WERI-Rb-1 (cell line): ENCODE results near the gene GSTT2.

Experiments
- DNase-seq: peaks from one replicate; pipeline ENCODE4 v3.0.0-alpha.2; 2020
- H3K27ac ChIP-seq: fragments of 250-450 bp; sonication (Bioruptor Pico); 2 replicates; pipeline ENCODE4 v1.5.1; 2020; ENCODE audit warnings: mild to moderate bottlenecking, moderate library complexity
- H3K27me3 ChIP-seq: fragments of 250-450 bp; sonication (Bioruptor Pico); 2 replicates; pipeline ENCODE4 v1.5.1; 2021; ENCODE audit warnings: mild to moderate bottlenecking, low read depth, moderate library complexity; ENCODE audit not compliant: insufficient read depth, severe bottlenecking
- H3K36me3 ChIP-seq: fragments of 250-450 bp; sonication (Bioruptor Pico); 2 replicates; pipeline ENCODE4 v1.5.1; 2020; ENCODE audit warnings: mild to moderate bottlenecking, moderate library complexity
- H3K4me3 ChIP-seq: 2 replicates; pipeline ENCODE4 v1.5.1; 2011; ENCODE audit warnings: low read depth, mild to moderate bottlenecking, control low read depth, low read length
- H3K9me3 ChIP-seq: fragments of 250-450 bp; sonication (Bioruptor Pico); 2 replicates; pipeline ENCODE4 v1.5.1; 2021; ENCODE audit warnings: mild to moderate bottlenecking, moderate library complexity; ENCODE audit not compliant: severe bottlenecking
- CTCF ChIP-seq: IDR thresholded peaks from 2 replicates; pipeline ENCODE4 v1.5.1; 2011; ENCODE audit warnings: low read depth, mild to moderate bottlenecking, control low read depth, inconsistent platforms, low read length

The GSTT2 gene

GRCh38 chr22:24001314-24001713 is 21.4 kb downstream of the GSTT2 start:
- no peaks in the 10 kb centered on the region for H3K27me3 ChIP-seq
- no peak overlapping the region for H3K4me3 ChIP-seq
- TF ChIP-seq CTCF = no peak
- no peaks in the 10 kb centered on the region for H3K36me3 ChIP-seq
- no peak for DNase-seq
- H3K27ac ChIP-seq = no peak overlapping the region
- H3K9me3 ChIP-seq = no peaks in the 10 kb centered on the region

- Histone ChIP-seq H3K27me3 (no peaks in the 10 kb centered on the region), H3K36me3 (no peaks in the 10 kb centered on the region), H3K4me3 (no peak overlapping the region), H3K27ac (no peak overlapping the region), H3K9me3 (no peaks in the 10 kb centered on the region)
- TF ChIP-seq CTCF = no peak
- DNase-seq = no peak
These were observed 22.3 kb downstream of the GSTT2 start for GRCh38 chr22:24002272-24002671.

GRCh38 chr22:24002851-24003250 is 22.9 kb downstream of the GSTT2 start:
- no peaks in the 10 kb centered on the region for H3K36me3 ChIP-seq
- no peak overlapping the region for H3K4me3 ChIP-seq
- no peak for DNase-seq
- H3K27ac ChIP-seq = no peak overlapping the region
- no peaks in the 10 kb centered on the region for H3K27me3 ChIP-seq
- no peaks in the 10 kb centered on the region for H3K9me3 ChIP-seq
- TF ChIP-seq CTCF = no peak

- H3K4me3 ChIP-seq = no peak overlapping the region
- H3K27ac ChIP-seq = no peak overlapping the region
- H3K9me3 ChIP-seq = no peaks in the 10 kb centered on the region
- no peaks in the 10 kb centered on the region for H3K36me3 ChIP-seq
- TF ChIP-seq CTCF = no peak
- DNase-seq = no peak
- H3K27me3 ChIP-seq = no peaks in the 10 kb centered on the region
These were observed 24.0 kb downstream of the GSTT2 start for GRCh38 chr22:24003887-24004286.

GRCh38 chr22:24005201-24005600 is 25.3 kb downstream of the GSTT2 start, which contains the start of gene GSTT4:
Gene GSTT4, minus strand, starts transcription at chr22:24005453. Its CDS starts 97 bp downstream, at chr22:24005356.
- H3K4me3 ChIP-seq = no peak within 1 kb of the TSS
- H3K36me3 ChIP-seq = no peaks in the 10 kb centered on the region
- no peaks in the 10 kb centered on the region for H3K27me3 ChIP-seq
- no peak within 1 kb of the TSS for H3K27ac ChIP-seq
- no peak for TF ChIP-seq CTCF
- no peaks in the 10 kb centered on the region for H3K9me3 ChIP-seq
- DNase-seq = no peak

- Histone ChIP-seq H3K4me3 (no peak overlapping the region), H3K9me3 (no peaks in the 10 kb centered on the region), H3K27ac (no peak overlapping the region), H3K27me3 (no peaks in the 10 kb centered on the region), H3K36me3 (no peaks in the 10 kb centered on the region)
- no peak for DNase-seq
- no peak for TF ChIP-seq CTCF
These were observed 26.4 kb downstream of the GSTT2 start for GRCh38 chr22:24006207-24006913.
